Duodenal mucosa (tissue), 2 donors: ENCODE measurements around the gene DLG1.

Experiments
- H3K27ac ChIP-seq: one replicate; pipeline ENCODE4 v1.7.0; 2013; ENCODE audit warnings: low read depth, low read length
- H3K27me3 ChIP-seq, 2 donors: one replicate each; pipeline ENCODE4 v1.7.0; 2013; ENCODE audit warnings: low read length in 2 of 2, control low read depth in 1 of 2; ENCODE audit not compliant: insufficient read depth in 2 of 2, control insufficient read depth in 1 of 2
- H3K36me3 ChIP-seq, 2 donors: one replicate each; pipeline ENCODE4 v1.7.0; 2013; ENCODE audit warnings: low read length in 2 of 2, control low read depth in 1 of 2; ENCODE audit not compliant: insufficient read depth in 2 of 2, control insufficient read depth in 1 of 2
- H3K4me1 ChIP-seq, 2 donors: one replicate each; pipeline ENCODE4 v1.7.0; 2013; ENCODE audit warnings: low read length in 2 of 2, control low read depth in 1 of 2; ENCODE audit not compliant: insufficient read depth in 2 of 2, control insufficient read depth in 1 of 2
- H3K4me3 ChIP-seq, 2 donors: one replicate each; pipeline ENCODE4 v1.7.0; 2013; ENCODE audit warnings: low read length in 2 of 2, low read depth in 1 of 2
- H3K9ac ChIP-seq, 2 donors: one replicate each; pipeline ENCODE4 v1.7.0; 2013; ENCODE audit warnings: low read length in 2 of 2, low read depth in 1 of 2
- H3K9me3 ChIP-seq, 2 donors: one replicate each; pipeline ENCODE4 v1.7.0; 2013; ENCODE audit warnings: low read length in 2 of 2, control low read depth in 1 of 2; ENCODE audit not compliant: control insufficient read depth in 1 of 2

The DLG1 gene

GRCh38 chr3:197256836-197257444 is 41.5 kb downstream of the DLG1 start:
- no peak overlapping the region for H3K9ac ChIP-seq
- H3K27ac ChIP-seq = no peak overlapping the region
- no peaks in the 10 kb centered on the region for H3K27me3 ChIP-seq
- H3K36me3 ChIP-seq = no peaks in the 10 kb centered on the region
- no peaks in the 10 kb centered on the region for H3K4me1 ChIP-seq
- H3K4me3 ChIP-seq = no peak overlapping the region
- H3K9me3 ChIP-seq = no peaks in the 10 kb centered on the region

GRCh38 chr3:197256104-197256503 is 42.3 kb downstream of the DLG1 start:
- Histone ChIP-seq H3K4me1 (no peaks in the 10 kb centered on the region), H3K9ac (no peak overlapping the region), H3K27ac (no peak overlapping the region), H3K27me3 (no peaks in the 10 kb centered on the region), H3K4me3 (no peak overlapping the region), H3K9me3 (no peaks in the 10 kb centered on the region), H3K36me3 (no peaks in the 10 kb centered on the region)

- H3K27me3 ChIP-seq = no peaks in the 10 kb centered on the region
- H3K27ac ChIP-seq = no peak overlapping the region
- no peaks in the 10 kb centered on the region for H3K4me1 ChIP-seq
- no peak overlapping the region for H3K4me3 ChIP-seq
- peaks cover 7 to 16% of the 10 kb centered on the region in 2 donors for H3K9me3 ChIP-seq
- peaks cover 0 to 5% of the 10 kb centered on the region in 2 donors for H3K36me3 ChIP-seq
- no peak overlapping the region for H3K9ac ChIP-seq
These were observed 45.0 kb downstream of the DLG1 start for GRCh38 chr3:197253238-197253947.

- no peaks in the 10 kb centered on the region for H3K27me3 ChIP-seq
- peaks cover 8 to 17% of the 10 kb centered on the region in 2 donors for H3K36me3 ChIP-seq
- no peak overlapping the region for H3K4me3 ChIP-seq
- H3K4me1 ChIP-seq = no peaks in the 10 kb centered on the region
- H3K27ac ChIP-seq = no peak overlapping the region
- H3K9ac ChIP-seq = no peak overlapping the region
- H3K9me3 ChIP-seq = peaks cover 16 to 25% of the 10 kb centered on the region in 2 donors
These were observed 48.9 kb downstream of the DLG1 start for GRCh38 chr3:197249542-197249941.

GRCh38 chr3:197248341-197248740 is 50.1 kb downstream of the DLG1 start:
- peaks cover 18 to 25% of the 10 kb centered on the region in 2 donors for H3K36me3 ChIP-seq
- H3K27ac ChIP-seq = no peak overlapping the region
- H3K9me3 ChIP-seq = peaks cover 26 to 37% of the 10 kb centered on the region in 2 donors
- H3K4me3 ChIP-seq = no peak overlapping the region
- no peaks in the 10 kb centered on the region for H3K4me1 ChIP-seq
- H3K27me3 ChIP-seq = no peaks in the 10 kb centered on the region
- no peak overlapping the region for H3K9ac ChIP-seq

GRCh38 chr3:197244751-197245150 is 53.7 kb downstream of the DLG1 start:
- Histone ChIP-seq H3K27ac (no peak overlapping the region), H3K27me3 (no peaks in the 10 kb centered on the region), H3K9me3 (peaks cover 34 to 52% of the 10 kb centered on the region in 2 donors), H3K4me1 (no peaks in the 10 kb centered on the region), H3K4me3 (no peak overlapping the region), H3K36me3 (peaks cover 21 to 25% of the 10 kb centered on the region in 2 donors), H3K9ac (no peak overlapping the region)

- Histone ChIP-seq H3K27me3 (no peaks in the 10 kb centered on the region), H3K9ac (no peak overlapping the region), H3K4me1 (peaks cover 2 to 5% of the 10 kb centered on the region in 2 donors), H3K9me3 (peaks cover 22 to 35% of the 10 kb centered on the region in 2 donors), H3K36me3 (peaks cover 18 to 20% of the 10 kb centered on the region in 2 donors), H3K4me3 (no peak overlapping the region), H3K27ac (no peak overlapping the region)
These were observed 55.5 kb downstream of the DLG1 start for GRCh38 chr3:197242784-197243432.

GRCh38 chr3:197241173-197241572 is 57.2 kb downstream of the DLG1 start:
- H3K4me1 ChIP-seq = peaks cover 14 to 18% of the 10 kb centered on the region in 2 donors
- no peak overlapping the region for H3K27ac ChIP-seq
- no peak overlapping the region for H3K4me3 ChIP-seq
- H3K27me3 ChIP-seq = no peaks in the 10 kb centered on the region
- peaks cover 21 to 31% of the 10 kb centered on the region in 2 donors for H3K9me3 ChIP-seq
- peaks cover 12 to 14% of the 10 kb centered on the region in 2 donors for H3K36me3 ChIP-seq
- no peak overlapping the region for H3K9ac ChIP-seq

GRCh38 chr3:197239857-197240256 is 58.6 kb downstream of the DLG1 start:
- peaks cover 21 to 31% of the 10 kb centered on the region in 2 donors for H3K9me3 ChIP-seq
- H3K36me3 ChIP-seq = peaks cover 11 to 18% of the 10 kb centered on the region in 2 donors
- H3K4me1 ChIP-seq = peaks cover 17 to 31% of the 10 kb centered on the region in 2 donors
- H3K4me3 ChIP-seq = no peak overlapping the region
- no peaks in the 10 kb centered on the region for H3K27me3 ChIP-seq
- no peak overlapping the region for H3K9ac ChIP-seq
- H3K27ac ChIP-seq = no peak overlapping the region

- Histone ChIP-seq H3K9ac (no peak overlapping the region), H3K4me1 (peaks cover 17 to 32% of the 10 kb centered on the region in 2 donors), H3K36me3 (peaks cover 1 to 10% of the 10 kb centered on the region in 2 donors), H3K9me3 (peaks cover 12 to 25% of the 10 kb centered on the region in 2 donors), H3K27ac (no peak overlapping the region), H3K27me3 (no peaks in the 10 kb centered on the region), H3K4me3 (no peak overlapping the region)
These were observed 59.6 kb downstream of the DLG1 start for GRCh38 chr3:197238842-197239241.
